ENCODE results near the gene TMEM164. TPM values are rescaled to one million over a fixed set of nuclear protein-coding genes. Genes with fewer than 3 reads are reported as not detected.

Gene TMEM164
- total and polyA plus RNA-seq, 2 experiments from 2014 or later: 3.4 to 17.2 TPM

- ATAC-seq (no peak), DNase-seq (ENCODE audit: low spot score) (no peak)
- H3K4me3 ChIP-seq: no peak overlapping the region
- H3K79me2 ChIP-seq (replicated peaks; ENCODE audit: insufficient read depth): no peaks in the 10 kb centered on the region
- H3K27ac ChIP-seq (ENCODE audit: low read depth): no peak overlapping the region
- Mint-ChIP-seq H3K27ac (no peak overlapping the region), H3K27me3 (ENCODE audit: insufficient read depth, low read depth, poor library complexity) (peaks cover under 1% of the 10 kb centered on the region), H3K36me3 (ENCODE audit: low read depth) (no peaks in the 10 kb centered on the region; the same call in 2 of the 3 replicates), H3K4me1 (no peaks in the 10 kb centered on the region), H3K4me3 (no peak overlapping the region), H3K9me3 (no peaks in the 10 kb centered on the region)
- no peaks in the 10 kb centered on the region for H3K4me1 ChIP-seq (ENCODE audit: insufficient read depth)
- TF ChIP-seq REST (IDR thresholded peaks at IDR 0.05; ENCODE audit: unreplicated experiment) (no peak), ZNF462 (CRISPR knock-in tag; IDR thresholded peaks at IDR 0.05) (no peak), POLR2AphosphoS5 (IDR thresholded peaks at IDR 0.05; ENCODE audit: low read depth) (no peak), STAT1 (IDR thresholded peaks at IDR 0.05; ENCODE audit: unreplicated experiment) (no peak), CTCF (conservative IDR thresholded peaks at IDR 0.05; ENCODE audit: low read depth in 2 of 2) (no peak), JUNB (IDR thresholded peaks at IDR 0.05; ENCODE audit: unreplicated experiment) (no peak), NANOG (IDR thresholded peaks at IDR 0.05; ENCODE audit: borderline replicate concordance) (no peak), ZNF331 (CRISPR knock-in tag; IDR thresholded peaks at IDR 0.05; ENCODE audit: low read depth) (no peak), CREB1 (CRISPR knock-in tag; IDR thresholded peaks at IDR 0.05; ENCODE audit: low read depth) (no peak), EZH2phosphoT487 (IDR thresholded peaks at IDR 0.05; ENCODE audit: unreplicated experiment) (no peak), ZNF114 (CRISPR knock-in tag; IDR thresholded peaks at IDR 0.05) (no peak), EZH2 (IDR thresholded peaks at IDR 0.05; ENCODE audit: low read depth, unreplicated experiment) (no peak)
- TF ChIP-seq, protein P1, sequence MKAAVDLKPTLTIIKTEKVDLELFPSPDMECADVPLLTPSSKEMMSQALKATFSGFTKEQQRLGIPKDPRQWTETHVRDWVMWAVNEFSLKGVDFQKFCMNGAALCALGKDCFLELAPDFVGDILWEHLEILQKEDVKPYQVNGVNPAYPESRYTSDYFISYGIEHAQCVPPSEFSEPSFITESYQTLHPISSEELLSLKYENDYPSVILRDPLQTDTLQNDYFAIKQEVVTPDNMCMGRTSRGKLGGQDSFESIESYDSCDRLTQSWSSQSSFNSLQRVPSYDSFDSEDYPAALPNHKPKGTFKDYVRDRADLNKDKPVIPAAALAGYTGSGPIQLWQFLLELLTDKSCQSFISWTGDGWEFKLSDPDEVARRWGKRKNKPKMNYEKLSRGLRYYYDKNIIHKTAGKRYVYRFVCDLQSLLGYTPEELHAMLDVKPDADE (IDR thresholded peaks at IDR 0.05): no peak
- no peaks in the 10 kb centered on the region for H3F3A ChIP-seq (replicated peaks; ENCODE audit: low read depth)
- H3K27me3 ChIP-seq (ENCODE audit: insufficient read depth): no peaks in the 10 kb centered on the region
- H3K4me2 ChIP-seq: no peak overlapping the region
- no peak overlapping the region for H2AFZ ChIP-seq
- H3K36me3 ChIP-seq (ENCODE audit: insufficient read depth): no peaks in the 10 kb centered on the region
- H4K20me1 ChIP-seq (replicated peaks; ENCODE audit: insufficient read depth): no peaks in the 10 kb centered on the region
- no peaks in the 10 kb centered on the region for H3K9me2 ChIP-seq (ENCODE audit: insufficient read depth)
These were observed 151.0 kb downstream of the TMEM164 start for GRCh38 chrX:110153896-110154295.
